Stomach (tissue), 4 donors: ENCODE data around the gene TIMELESS.

ENCODE experiments used
- POLR2A ChIP-seq, 4 donors: fragments of 450-650 bp; IDR thresholded peaks; one replicate each; pipeline ENCODE4 v1.6.1; 2016; ENCODE audit warnings: antibody characterized with exemption in 4 of 4, control low read depth in 2 of 4, mild to moderate bottlenecking in 1 of 4, moderate library complexity in 1 of 4
- POLR2AphosphoS5 ChIP-seq, 3 donors: sonication (generic); formaldehyde crosslinking; IDR thresholded peaks; one replicate each; pipeline ENCODE4 v1.6.1; 2016; ENCODE audit warnings: antibody characterized with exemption in 3 of 3
- TF ChIP-seq, protein P1 (sequence below), 7 experiments: fragments of 450-650 bp in 4 of 7; fragments of 200-600 bp in 3 of 7; sonication (generic) in 3 of 7; IDR thresholded peaks; one replicate each; pipeline ENCODE4 v1.5.1; 2016 to 2019; ENCODE audit warnings: antibody characterized with exemption in 7 of 7, control low read depth in 2 of 7, mild to moderate bottlenecking in 1 of 7

DNA sequence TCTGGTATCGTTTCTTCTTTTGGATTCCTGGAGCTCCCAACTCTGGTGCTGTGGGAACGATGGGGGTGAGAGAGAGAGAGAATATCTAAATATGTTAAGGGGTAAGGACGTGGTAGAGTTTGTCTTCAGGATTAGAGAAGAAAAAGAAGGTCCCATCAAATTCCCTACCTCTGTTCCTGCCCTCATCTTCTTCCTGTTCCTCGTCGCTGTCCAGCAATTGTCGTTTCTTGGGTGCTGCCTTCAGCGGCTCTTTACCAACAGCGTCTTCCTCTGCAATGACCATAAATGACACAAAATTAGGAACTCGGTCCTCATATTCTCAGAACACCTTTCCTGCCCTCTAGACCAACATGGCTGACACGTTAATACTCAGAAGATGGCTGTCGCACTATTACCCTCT is 31.5 kb downstream of the TIMELESS start:
- TF ChIP-seq, protein P1, sequence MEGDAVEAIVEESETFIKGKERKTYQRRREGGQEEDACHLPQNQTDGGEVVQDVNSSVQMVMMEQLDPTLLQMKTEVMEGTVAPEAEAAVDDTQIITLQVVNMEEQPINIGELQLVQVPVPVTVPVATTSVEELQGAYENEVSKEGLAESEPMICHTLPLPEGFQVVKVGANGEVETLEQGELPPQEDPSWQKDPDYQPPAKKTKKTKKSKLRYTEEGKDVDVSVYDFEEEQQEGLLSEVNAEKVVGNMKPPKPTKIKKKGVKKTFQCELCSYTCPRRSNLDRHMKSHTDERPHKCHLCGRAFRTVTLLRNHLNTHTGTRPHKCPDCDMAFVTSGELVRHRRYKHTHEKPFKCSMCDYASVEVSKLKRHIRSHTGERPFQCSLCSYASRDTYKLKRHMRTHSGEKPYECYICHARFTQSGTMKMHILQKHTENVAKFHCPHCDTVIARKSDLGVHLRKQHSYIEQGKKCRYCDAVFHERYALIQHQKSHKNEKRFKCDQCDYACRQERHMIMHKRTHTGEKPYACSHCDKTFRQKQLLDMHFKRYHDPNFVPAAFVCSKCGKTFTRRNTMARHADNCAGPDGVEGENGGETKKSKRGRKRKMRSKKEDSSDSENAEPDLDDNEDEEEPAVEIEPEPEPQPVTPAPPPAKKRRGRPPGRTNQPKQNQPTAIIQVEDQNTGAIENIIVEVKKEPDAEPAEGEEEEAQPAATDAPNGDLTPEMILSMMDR (IDR thresholded peaks at IDR 0.05) = no peak
- no peak for TF ChIP-seq POLR2A (IDR thresholded peaks at IDR 0.05)
- no peak for TF ChIP-seq POLR2AphosphoS5 (IDR thresholded peaks at IDR 0.05)
